PC-9 (cell line): ENCODE data around the gene WFDC5.

Experiments used
- CTCF ChIP-seq: fragments of 200-600 bp; sonication (generic); conservative IDR thresholded peaks from 2 replicates; pipeline ENCODE4 v1.6.1; 2017; ENCODE audit warnings: mixed run types, antibody characterized with exemption, mild to moderate bottlenecking, moderate library complexity
- EZH2 ChIP-seq: fragments of 200-600 bp; sonication (generic); IDR thresholded peaks from 2 replicates; pipeline ENCODE4 v1.8.0; 2017; ENCODE audit warnings: antibody characterized with exemption, low read depth

- TF ChIP-seq CTCF (no peak), EZH2 (no peak)
These were observed 20.8 kb downstream of the WFDC5 start for GRCh38 chr20:45094201-45094600.
